ENCODE results near the gene SYNPO2.

SYNPO2 gene

GRCh38 chr4:118985170-118986000 is 96.7 kb downstream of the SYNPO2 start:
- H3K4me3 ChIP-seq (ENCODE audit: low read depth, low read length) = no peak overlapping the region
- TF ChIP-seq CTCF (IDR thresholded peaks at IDR 0.05; ENCODE audit: low read depth, low read length) (no peak), MYC (IDR thresholded peaks at IDR 0.05; ENCODE audit: low read depth, low read length) (no peak), POLR2A (IDR thresholded peaks at IDR 0.05; ENCODE audit: extremely low read depth, insufficient read length) (no peak)
- TF ChIP-seq, protein P1, sequence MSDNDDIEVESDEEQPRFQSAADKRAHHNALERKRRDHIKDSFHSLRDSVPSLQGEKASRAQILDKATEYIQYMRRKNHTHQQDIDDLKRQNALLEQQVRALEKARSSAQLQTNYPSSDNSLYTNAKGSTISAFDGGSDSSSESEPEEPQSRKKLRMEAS (IDR thresholded peaks at IDR 0.05; ENCODE audit: low read depth, low read length) = no peak
- no peak for DNase-seq (ENCODE audit: low read depth)

- TF ChIP-seq, protein P1 (IDR thresholded peaks at IDR 0.05; ENCODE audit: low read depth, low read length) = no peak
- TF ChIP-seq MYC (IDR thresholded peaks at IDR 0.05; ENCODE audit: low read depth, low read length) = no peak
- TF ChIP-seq POLR2A (IDR thresholded peaks at IDR 0.05; ENCODE audit: extremely low read depth, insufficient read length) = no peak
- TF ChIP-seq CTCF (IDR thresholded peaks at IDR 0.05; ENCODE audit: low read depth, low read length) = no peak
- DNase-seq (ENCODE audit: low read depth) = no peak
- H3K4me3 ChIP-seq (ENCODE audit: low read depth, low read length) = no peak overlapping the region
Observed at GRCh38 chr4:118987959-118988634, 99.4 kb downstream of the SYNPO2 start.

GRCh38 chr4:118988635-118988972 is 100.0 kb downstream of the SYNPO2 start:
- no peak for TF ChIP-seq MYC (IDR thresholded peaks at IDR 0.05; ENCODE audit: low read depth, low read length)
- TF ChIP-seq, protein P1 (IDR thresholded peaks at IDR 0.05; ENCODE audit: low read depth, low read length) = no peak
- no peak for TF ChIP-seq POLR2A (IDR thresholded peaks at IDR 0.05; ENCODE audit: extremely low read depth, insufficient read length)
- no peak for TF ChIP-seq CTCF (IDR thresholded peaks at IDR 0.05; ENCODE audit: low read depth, low read length)
- no peak overlapping the region for H3K4me3 ChIP-seq (ENCODE audit: low read depth, low read length)
- no peak for DNase-seq (ENCODE audit: low read depth)

DNA sequence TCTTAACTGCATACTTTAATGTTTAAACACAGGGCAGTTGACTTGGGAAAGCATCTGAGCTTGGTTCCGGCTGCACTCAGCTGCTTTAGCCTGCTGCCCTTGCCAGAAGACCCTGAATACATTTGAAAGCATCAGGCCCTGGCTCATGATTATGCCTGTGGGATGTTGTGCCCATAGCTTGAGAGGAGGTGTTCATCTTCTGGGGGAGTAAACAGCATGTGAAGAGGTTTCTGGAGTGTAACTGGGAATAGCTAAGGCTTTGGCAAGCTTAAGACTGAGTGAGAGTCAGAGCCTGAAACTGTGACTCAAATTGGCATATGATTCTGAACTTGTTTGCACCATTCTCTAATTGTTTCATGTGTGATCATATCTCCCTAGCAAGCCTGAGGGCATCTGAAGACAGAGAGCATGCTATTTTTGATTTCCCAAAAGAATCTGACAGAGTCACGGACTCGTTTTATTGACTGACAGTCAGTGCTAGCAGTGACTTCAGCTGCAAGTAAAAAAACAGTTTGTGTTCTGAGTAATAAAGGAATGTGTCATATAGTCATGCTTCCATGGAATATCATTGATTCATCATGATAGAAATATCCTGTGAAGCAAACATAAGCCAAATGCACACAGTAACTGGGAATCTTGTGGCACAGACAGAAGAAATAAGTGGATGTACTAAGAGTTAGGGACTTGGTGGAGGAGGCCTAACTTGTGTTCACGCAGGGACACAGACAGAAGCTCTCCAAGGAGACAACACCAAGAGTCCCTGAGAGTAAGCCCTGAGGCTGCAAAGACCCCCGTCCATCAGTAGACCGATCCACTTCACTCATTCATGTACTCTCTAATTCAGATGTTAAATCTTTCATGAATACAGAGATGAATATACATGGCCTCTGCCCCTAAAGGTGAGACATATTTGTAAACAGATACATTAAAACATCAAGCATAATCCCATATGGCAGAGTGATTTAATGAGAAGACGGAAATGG is 100.7 kb downstream of the SYNPO2 start:
- H3K4me3 ChIP-seq (ENCODE audit: low read depth, low read length) = no peak overlapping the region
- DNase-seq (ENCODE audit: low read depth) = no peak
- TF ChIP-seq, protein P1 (IDR thresholded peaks at IDR 0.05; ENCODE audit: low read depth, low read length) = no peak
- no peak for TF ChIP-seq MYC (IDR thresholded peaks at IDR 0.05; ENCODE audit: low read depth, low read length)
- TF ChIP-seq POLR2A (IDR thresholded peaks at IDR 0.05; ENCODE audit: extremely low read depth, insufficient read length) = no peak
- TF ChIP-seq CTCF (IDR thresholded peaks at IDR 0.05; ENCODE audit: low read depth, low read length) = no peak

GRCh38 chr4:118991686-118992085 is 103.0 kb downstream of the SYNPO2 start:
- no peak for DNase-seq (ENCODE audit: low read depth)
- TF ChIP-seq CTCF (IDR thresholded peaks at IDR 0.05; ENCODE audit: low read depth, low read length) (no peak), POLR2A (IDR thresholded peaks at IDR 0.05; ENCODE audit: extremely low read depth, insufficient read length) (no peak), MYC (IDR thresholded peaks at IDR 0.05; ENCODE audit: low read depth, low read length) (no peak)
- TF ChIP-seq, protein P1 (IDR thresholded peaks at IDR 0.05; ENCODE audit: low read depth, low read length) = no peak
- H3K4me3 ChIP-seq (ENCODE audit: low read depth, low read length) = no peak overlapping the region

All from NB4 (cell line).